Motor neuron (in vitro differentiated cells): ENCODE data around the gene OR2L2. TPM values are rescaled to one million over a fixed set of nuclear protein-coding genes. Genes with fewer than 3 reads are reported as not detected.
A peak's percentile ranks its signal among the peaks of the same experiment; 100 is the strongest.

ENCODE experiments used
- ATAC-seq, 8 experiments: fragments of 200-7000 bp; cut with Tn5 transposase; replicated peaks in 6 of 8; 2 replicates each; pipeline ENCODE4 v1.8.0; 2021; ENCODE audit warnings: mild to moderate bottlenecking in 8 of 8, moderate library complexity in 8 of 8
- H3K27ac ChIP-seq, 2 donors: fragments of 250-450 bp; sonication (Bioruptor Pico); 2 replicates each; pipeline ENCODE4 v1.9.0; 2021; ENCODE audit warnings: antibody characterized with exemption in 2 of 2, mild to moderate bottlenecking in 2 of 2, moderate library complexity in 1 of 2
- H3K4me1 ChIP-seq, 2 donors: fragments of 250-450 bp; sonication (Bioruptor Pico); replicated peaks in 1 of 2; 2 replicates each; pipeline ENCODE4 v1.6.1; 2021; ENCODE audit warnings: antibody characterized with exemption in 2 of 2, mild to moderate bottlenecking in 2 of 2, moderate library complexity in 1 of 2
- H3K4me3 ChIP-seq, 5 donors: fragments of 250-450 bp; sonication (Bioruptor Pico); 2 replicates each; pipeline ENCODE4 v1.9.0; 2021; ENCODE audit warnings: antibody characterized with exemption in 5 of 5, mild to moderate bottlenecking in 5 of 5, moderate library complexity in 4 of 5
- WGBS, 10 experiments: fragments of 450-650 bp; shearing (Covaris generic); methylation state at CpG; one replicate each; pipeline ENCODE4 v1.0.0; 2022; 5-methylcytosine and 5-hydroxymethylcytosine counted together
- in situ Hi-C, 9 experiments: fragments of 400-800 bp; cut with MboI; loops; one replicate each; pipeline ENCODE4 v1.15.0; 2021; ENCODE audit warnings: low sequenced_read_pairs in 9 of 9, low pct_unique_long_range_greater_than_20kb in 2 of 9; ENCODE audit not compliant: unreplicated experiment in 9 of 9
- total RNA-seq, 8 experiments: library from RNA; unstranded; fragments of 300-600 nt; gene quantifications; 2 replicates each; pipeline versions ENCODE4 v1.2.3 to v1.2.4, GENCODE V29; 2022

Gene OR2L2, protein sequence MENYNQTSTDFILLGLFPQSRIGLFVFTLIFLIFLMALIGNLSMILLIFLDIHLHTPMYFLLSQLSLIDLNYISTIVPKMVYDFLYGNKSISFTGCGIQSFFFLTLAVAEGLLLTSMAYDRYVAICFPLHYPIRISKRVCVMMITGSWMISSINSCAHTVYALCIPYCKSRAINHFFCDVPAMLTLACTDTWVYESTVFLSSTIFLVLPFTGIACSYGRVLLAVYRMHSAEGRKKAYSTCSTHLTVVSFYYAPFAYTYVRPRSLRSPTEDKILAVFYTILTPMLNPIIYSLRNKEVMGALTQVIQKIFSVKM
- under 1 TPM in 7 of 8 experiments, not detected in 1; 0.08 to 0.70 (median 0.29) TPM for total RNA-seq

DNA sequence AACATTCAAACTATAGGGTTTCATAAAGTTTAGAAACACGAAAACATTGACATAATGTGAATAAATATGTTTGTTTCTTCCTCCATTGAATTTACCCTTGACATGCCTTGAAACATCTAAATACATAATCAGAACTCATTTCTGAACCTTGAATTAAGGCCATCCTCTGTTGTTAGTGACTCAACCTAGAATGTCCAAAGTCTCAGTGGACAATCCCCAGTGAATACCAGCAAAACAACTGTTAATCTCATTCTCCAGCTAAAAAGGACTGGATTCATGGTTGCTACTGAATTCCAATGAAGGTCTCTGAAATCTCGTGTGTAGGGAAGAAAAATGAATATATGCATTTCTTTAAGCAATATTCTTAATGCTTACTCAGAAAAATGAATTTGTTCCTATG is at the start of gene OR2L2:
Gene OR2L2 (plus strand): TSS at position 301 of the 400 bp plus-strand sequence. CDS start 8,198 bp downstream, outside the sequence.
- 0 to 80% (median 17%) methylated on average over 1 to 2 of the region's 2 CpGs; no CpG with 5 or more reads in 1 of the 10 experiments for WGBS, 10 experiments

DNA sequence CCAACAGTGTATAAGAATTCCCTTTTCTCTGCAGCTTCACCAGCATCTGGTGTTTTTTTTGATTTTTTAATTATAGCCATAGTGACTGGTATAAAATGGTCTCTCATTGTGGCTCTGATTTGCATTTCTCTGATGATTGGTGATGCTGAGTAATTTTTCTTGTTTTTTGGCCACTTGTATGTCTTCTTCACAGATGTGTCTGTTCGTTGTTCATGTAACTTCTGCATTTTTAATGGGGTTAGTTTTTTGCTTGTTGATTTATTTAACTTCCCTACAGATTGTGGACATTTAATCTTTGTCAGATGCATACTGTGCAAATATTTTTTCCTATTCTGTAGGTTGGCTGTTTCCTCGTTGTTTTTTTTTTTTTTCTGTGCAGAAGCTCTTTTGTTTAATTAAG is 36.9 kb upstream of the OR2L2 start:
- no peaks in the 10 kb centered on the region for H3K4me1 ChIP-seq
- no peak overlapping the region for H3K4me3 ChIP-seq
- WGBS, 10 experiments, result 0 to 41% (median 28%) methylated on average over 1 to 2 of the region's 2 CpGs; no CpG with 5 or more reads in 1 of the 10 experiments
- no peak overlapping the region for H3K27ac ChIP-seq
- ATAC-seq, result no peak
- in situ Hi-C loops, result no loop called here

More for the DNA sequence above, at the start of gene OR2L2:
- no peaks in the 10 kb centered on the region for H3K4me1 ChIP-seq
- H3K4me3 ChIP-seq, result no peak within 1 kb of the TSS
- in situ Hi-C loops, result no loop called here
- ATAC-seq, result no peak
- no peak within 1 kb of the TSS for H3K27ac ChIP-seq

DNA sequence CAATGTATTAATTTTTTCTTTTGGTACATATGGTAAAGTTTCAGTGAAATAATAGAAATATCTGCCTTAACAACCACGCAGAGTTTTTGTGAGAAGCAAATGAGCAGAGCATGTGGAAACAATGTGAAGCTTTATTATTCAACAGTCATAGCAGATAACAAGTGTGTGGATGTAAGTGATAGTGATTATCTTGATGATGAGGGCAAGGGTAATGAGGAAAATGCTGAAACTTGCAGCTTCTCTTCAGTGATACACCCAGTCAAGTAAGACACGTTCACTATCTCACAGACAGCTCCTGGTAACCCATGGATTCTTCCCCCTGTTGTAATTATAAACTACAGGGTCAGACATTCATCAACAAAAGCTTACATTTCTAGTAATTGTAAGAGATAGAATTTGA is 31.1 kb upstream of the OR2L2 start:
- in situ Hi-C loops, result no loop called here
- 0 to 55% (median 17%) methylated on average over 1 to 2 of the region's 2 CpGs; no CpG with 5 or more reads in 1 of the 10 experiments for WGBS, 10 experiments
- Histone ChIP-seq H3K4me1 (no peaks in the 10 kb centered on the region), H3K27ac (no peak overlapping the region), H3K4me3 (no peak overlapping the region)
- ATAC-seq, result no peak

DNA sequence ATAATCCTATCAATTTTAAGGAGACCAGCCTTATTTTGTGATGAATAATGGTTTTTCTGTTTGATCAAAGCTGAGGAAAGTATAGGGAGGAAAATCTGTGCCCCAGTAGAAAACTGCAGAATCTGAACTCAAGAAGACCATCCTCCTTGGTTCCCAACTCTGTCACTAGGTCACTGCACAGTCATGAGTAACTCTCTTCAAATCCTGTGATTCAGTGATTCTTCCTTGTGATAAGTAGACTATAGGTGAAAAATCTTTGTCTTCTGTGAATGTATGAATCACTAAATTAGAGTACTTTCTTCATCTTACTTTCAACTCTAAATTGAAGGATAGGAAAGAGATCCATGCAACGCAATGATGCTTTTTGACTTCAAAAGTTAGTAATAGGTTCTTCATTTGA is 29.7 kb upstream of the OR2L2 start:
- ATAC-seq, result no peak
- in situ Hi-C loops, result no loop called here
- Histone ChIP-seq H3K4me3 (no peak overlapping the region), H3K4me1 (no peaks in the 10 kb centered on the region), H3K27ac (no peak overlapping the region)
- 0 to 90% (median 63%) methylated on average over 1 of the region's 1 CpG; no CpG with 5 or more reads in 1 of the 10 experiments for WGBS, 10 experiments

DNA sequence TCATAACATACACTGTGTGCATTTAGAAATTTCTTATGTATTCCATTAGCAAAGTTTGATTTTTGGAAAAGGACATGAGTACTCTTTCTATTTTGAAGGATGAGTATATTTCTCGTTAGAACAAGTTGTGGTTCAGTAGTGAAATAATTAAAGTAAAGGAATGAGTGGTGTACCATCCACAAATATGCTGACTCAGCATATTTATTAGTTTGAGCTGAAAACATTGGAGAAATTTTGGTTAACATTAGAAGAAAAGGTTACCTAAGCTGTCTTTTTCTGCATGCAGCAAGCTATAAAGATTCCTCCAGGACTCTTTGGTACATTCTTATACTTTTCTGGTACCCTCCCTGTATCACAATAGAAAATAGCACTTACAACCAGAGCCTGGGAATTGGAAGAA is 22.1 kb upstream of the OR2L2 start:
- in situ Hi-C loops, result no loop called here
- no peak for ATAC-seq
- H3K4me3 ChIP-seq, result no peak overlapping the region
- WGBS, 10 experiments, result 0 to 42% (median 20%) methylated on average over 1 of the region's 1 CpG; no CpG with 5 or more reads in 1 of the 10 experiments
- no peaks in the 10 kb centered on the region for H3K4me1 ChIP-seq
- H3K27ac ChIP-seq, result no peak overlapping the region

DNA sequence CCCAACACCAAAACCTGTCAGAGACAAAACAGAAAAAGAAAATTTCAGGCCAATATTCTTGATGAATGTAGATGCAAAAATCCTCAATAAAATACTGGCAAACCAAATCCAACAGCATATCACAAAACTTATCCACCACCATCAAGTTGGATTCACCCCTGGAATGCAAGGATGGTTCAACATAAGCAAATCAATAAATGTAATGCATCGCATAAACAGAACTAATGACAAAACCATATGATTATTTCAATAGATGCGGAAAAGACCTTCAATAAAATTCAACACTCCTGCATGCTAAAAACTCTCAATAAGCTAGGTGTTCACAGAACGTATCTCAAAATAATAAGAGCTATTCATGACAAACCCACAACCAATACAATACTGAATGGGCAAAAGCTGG is 20.2 kb upstream of the OR2L2 start:
- no peaks in the 10 kb centered on the region for H3K4me1 ChIP-seq
- H3K4me3 ChIP-seq, result no peak overlapping the region
- 14 to 80% (median 56%) methylated on average over 1 to 3 of the region's 3 CpGs for WGBS, 10 experiments
- in situ Hi-C loops, result no loop called here
- no peak for ATAC-seq
- no peak overlapping the region for H3K27ac ChIP-seq

DNA sequence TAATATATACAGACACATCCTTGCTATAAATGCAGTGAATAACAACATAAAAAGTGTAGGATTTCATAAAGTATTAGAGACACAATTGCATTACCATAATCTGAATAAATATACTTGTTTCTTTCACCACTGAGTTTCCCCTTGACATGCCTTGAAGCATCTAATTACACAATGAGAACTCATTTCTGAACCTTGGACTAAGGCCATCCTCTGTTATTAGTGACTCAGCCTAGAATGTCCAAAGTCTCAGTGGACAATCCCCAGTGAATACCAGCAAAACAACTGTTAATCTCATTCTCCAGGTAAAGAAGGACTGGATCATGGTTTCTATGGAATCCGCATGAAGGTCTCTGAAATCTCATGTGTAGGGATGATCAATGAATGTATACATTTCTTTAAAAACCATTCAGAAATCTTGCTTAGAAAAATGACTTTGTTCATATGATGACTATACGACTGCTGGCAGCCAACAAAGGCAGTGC is 16.6 kb upstream of the OR2L2 start, which contains the start of gene OR2L5:
Gene OR2L5 (plus strand): TSS at position 432 of the 482 bp plus-strand sequence. CDS start 8,288 bp downstream, outside the sequence.
- WGBS, 10 experiments, result 0 to 85% (median 73%) methylated on average over 1 to 2 of the region's 2 CpGs; no CpG with 5 or more reads in 1 of the 10 experiments
- H3K27ac ChIP-seq, result no peak within 1 kb of the TSS
- in situ Hi-C loops, result no loop called here

DNA sequence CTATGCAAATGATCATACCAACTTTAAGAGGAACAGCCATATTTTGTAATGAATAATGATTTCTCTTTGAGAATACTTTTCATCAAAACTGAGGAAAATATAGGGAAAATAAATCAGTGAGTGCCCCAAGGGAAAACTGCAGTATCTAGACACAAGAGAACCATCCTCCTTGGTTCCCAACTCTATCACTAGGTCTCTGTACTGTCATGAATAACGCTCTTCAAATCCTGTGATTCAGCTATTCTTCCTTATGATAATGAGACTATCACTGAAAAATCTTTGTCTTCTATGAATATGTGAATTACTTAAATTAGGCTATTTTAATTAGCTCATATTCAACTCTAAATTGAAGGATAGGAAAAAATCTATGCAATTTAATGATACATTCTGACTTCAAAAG is 14.1 kb upstream of the OR2L2 start:
- Histone ChIP-seq H3K4me3 (no peak overlapping the region), H3K27ac (no peak overlapping the region), H3K4me1 (no peaks in the 10 kb centered on the region)
- WGBS, 10 experiments, result 0 to 61% (median 20%) methylated on average over 1 of the region's 1 CpG; no CpG with 5 or more reads in 3 of the 10 experiments
- ATAC-seq, result peak in 1 of 8 experiments; percentile 71
- in situ Hi-C loops, result no loop called here

More for the DNA sequence above, 16.6 kb upstream of the OR2L2 start, which contains the start of gene OR2L5:
- Histone ChIP-seq H3K4me1 (no peaks in the 10 kb centered on the region), H3K4me3 (no peak within 1 kb of the TSS)
- ATAC-seq, result no peak

DNA sequence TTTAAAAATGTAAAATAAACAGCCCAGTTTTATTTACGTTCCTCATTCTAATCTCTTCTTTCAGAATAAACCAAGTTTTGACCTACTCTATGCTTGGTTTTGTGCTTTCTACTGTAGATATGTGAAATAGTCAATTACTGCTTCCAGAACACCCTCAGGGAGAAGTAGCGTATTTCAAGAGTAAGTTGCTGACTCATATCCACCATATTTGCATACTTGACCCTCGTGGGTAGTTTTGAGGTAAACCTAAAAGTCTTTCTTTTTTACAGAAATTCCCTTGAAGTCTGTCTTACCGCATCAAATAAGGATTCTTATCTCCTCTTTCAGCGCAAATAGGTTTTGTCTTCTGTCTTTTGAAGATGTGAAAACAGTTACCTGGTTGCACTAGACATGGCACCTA is 15.3 kb downstream of the OR2L2 start:
- Histone ChIP-seq H3K27ac (no peak overlapping the region), H3K4me3 (no peak overlapping the region), H3K4me1 (no peaks in the 10 kb centered on the region)
- 25 to 68% (median 48%) methylated on average over 1 to 5 of the region's 5 CpGs for WGBS, 10 experiments
- ATAC-seq, result no peak
- in situ Hi-C loops, result no loop called here

DNA sequence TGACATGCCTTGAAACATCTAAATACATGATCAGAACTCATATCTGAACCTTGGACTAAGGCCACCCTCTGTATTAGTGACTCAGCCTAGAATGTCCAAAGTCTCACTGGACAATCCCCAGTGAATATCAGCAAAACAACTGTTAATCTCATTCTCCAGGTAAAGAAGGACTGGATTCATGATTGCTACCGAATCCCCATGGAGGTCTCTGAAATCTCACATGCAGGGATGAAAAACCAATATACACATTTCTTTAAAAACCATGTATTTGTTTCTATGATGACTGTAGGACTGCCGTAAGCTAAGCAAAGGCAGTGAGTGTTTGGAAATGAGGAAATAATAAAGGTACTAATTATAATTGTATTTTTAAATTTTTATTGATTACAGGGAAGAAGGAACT is 16.7 kb downstream of the OR2L2 start, which contains the start of gene OR2L3:
Gene OR2L3 (plus strand): TSS at position 301 of the 400 bp plus-strand sequence. CDS start 13,846 bp downstream, outside the sequence.
- Histone ChIP-seq H3K4me1 (no peaks in the 10 kb centered on the region), H3K4me3 (no peak within 1 kb of the TSS), H3K27ac (no peak within 1 kb of the TSS)
- 0 to 63% (median 50%) methylated on average over 1 to 2 of the region's 2 CpGs; no CpG with 5 or more reads in 1 of the 10 experiments for WGBS, 10 experiments
- in situ Hi-C loops, result no loop called here
- no peak for ATAC-seq

DNA sequence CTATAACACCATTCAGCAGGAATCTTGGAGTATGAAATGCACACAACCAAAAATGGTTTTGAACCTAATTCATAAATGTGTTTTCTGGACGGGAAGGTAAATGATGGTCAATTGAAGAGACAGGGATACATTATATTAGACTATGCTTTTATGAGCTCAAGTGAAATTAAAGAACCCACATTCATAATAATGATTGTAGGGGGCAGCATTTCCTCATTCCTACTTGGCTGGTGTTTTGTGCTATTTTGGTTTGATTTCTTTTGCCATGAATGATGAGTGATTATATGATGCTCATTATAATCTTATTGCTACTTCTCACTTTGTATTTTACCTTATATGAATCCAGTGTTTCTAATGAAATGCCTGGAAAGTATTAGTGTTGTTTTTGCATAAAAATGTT is 17.1 kb downstream of the OR2L2 start:
- WGBS, 10 experiments, result 0 to 50% (median 20%) methylated on average over 1 of the region's 1 CpG; no CpG with 5 or more reads in 1 of the 10 experiments
- no peak for ATAC-seq
- no peak overlapping the region for H3K4me3 ChIP-seq
- H3K4me1 ChIP-seq, result no peaks in the 10 kb centered on the region
- in situ Hi-C loops, result no loop called here
- no peak overlapping the region for H3K27ac ChIP-seq

DNA sequence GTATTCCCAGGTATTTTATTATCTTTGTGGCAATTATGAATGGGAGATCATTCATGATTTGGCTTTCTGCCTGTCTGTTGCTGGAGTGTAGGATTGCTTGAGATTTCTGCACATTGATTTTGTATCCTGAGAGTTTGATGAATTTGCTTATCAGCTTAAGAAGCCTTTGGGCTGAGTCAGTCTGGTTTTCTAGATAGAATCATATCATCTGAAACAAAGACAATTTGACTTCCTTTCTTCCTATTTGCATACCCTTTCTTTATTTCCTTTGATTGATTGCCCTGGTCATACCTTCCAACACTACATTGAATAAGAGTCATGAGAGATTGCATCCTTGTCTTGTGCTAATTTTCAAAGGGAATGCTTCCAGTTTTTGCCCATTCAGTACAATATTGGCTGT is 24.8 kb downstream of the OR2L2 start:
- no peak for ATAC-seq
- Histone ChIP-seq H3K4me1 (no peaks in the 10 kb centered on the region), H3K27ac (no peak overlapping the region), H3K4me3 (no peak overlapping the region)
- in situ Hi-C loops, result no loop called here

DNA sequence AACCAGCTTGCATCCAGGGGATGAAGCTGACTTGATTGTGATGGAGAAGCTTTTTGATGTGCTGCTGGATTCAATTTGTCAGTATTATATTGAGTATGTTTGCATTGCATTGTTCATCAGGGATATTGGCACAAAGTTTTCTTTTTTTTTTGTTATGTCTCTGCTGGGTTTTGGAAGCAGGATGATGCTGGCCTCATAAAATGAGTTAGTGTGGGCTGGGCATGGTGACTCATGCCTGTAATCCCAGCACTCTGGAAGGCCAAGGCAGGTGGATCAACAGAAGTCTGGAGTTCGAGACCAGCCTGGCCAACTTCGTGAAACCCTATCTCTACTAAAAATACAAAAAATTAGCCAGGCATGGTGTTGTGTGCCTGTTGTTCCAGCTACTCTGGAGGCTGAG is 25.4 kb downstream of the OR2L2 start:
- H3K4me1 ChIP-seq, result no peaks in the 10 kb centered on the region
- WGBS, 10 experiments, result 0 to 67% (median 39%) methylated on average over 1 to 2 of the region's 2 CpGs; no CpG with 5 or more reads in 3 of the 10 experiments

More for the DNA sequence above, 25.4 kb downstream of the OR2L2 start:
- Histone ChIP-seq H3K27ac (no peak overlapping the region), H3K4me3 (no peak overlapping the region)
- in situ Hi-C loops, result no loop called here
- ATAC-seq, result no peak
